GM21786 (cell line): ENCODE results near the gene TUBA3E.
"Not testable (repeated sequence)": the region's sequence is repeated elsewhere in the genome, so short reads cannot be mapped to it uniquely, and the experiment has no call there.

Experiments used
- ATAC-seq: cut with Tn5 transposase; IDR thresholded peaks from one replicate; pipeline ENCODE4 v1.9.1; 2021; ENCODE audit not compliant: unreplicated experiment

The TUBA3E gene

GRCh38 chr2:130198343-130198742 lies at the start of gene TUBA3E:
TSS of gene TUBA3E (minus strand) at chr2:130198439. CDS start at chr2:130198360, 79 bp downstream.
- no peak for ATAC-seq

DNA sequence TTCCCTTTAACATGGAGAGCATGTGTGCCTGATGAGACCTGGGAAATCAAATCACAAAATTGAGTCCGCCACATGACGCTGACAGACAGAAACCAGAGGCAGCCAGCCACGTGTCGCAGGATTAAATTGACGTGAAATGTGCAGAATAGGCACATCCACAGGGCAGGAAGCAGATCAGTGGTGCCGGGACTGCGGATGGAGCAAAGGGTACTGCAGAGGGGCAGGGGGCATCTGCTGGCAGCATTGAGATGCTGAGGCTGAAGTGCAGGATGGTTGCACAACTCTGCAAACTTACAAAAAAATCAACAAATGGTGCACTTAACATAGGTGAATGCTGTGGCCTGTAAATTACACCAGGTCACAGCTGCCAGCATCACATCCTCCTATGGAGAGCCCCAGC lies 48.2 kb upstream of the TUBA3E start:
- no peak for ATAC-seq

- ATAC-seq: no peak
Observed at GRCh38 chr2:130245976-130246375, 47.7 kb upstream of the TUBA3E start.

- ATAC-seq: no peak
Observed at GRCh38 chr2:130243359-130243758, 45.1 kb upstream of the TUBA3E start.

- ATAC-seq: no peak
Observed at GRCh38 chr2:130241041-130241707, 42.9 kb upstream of the TUBA3E start.

DNA sequence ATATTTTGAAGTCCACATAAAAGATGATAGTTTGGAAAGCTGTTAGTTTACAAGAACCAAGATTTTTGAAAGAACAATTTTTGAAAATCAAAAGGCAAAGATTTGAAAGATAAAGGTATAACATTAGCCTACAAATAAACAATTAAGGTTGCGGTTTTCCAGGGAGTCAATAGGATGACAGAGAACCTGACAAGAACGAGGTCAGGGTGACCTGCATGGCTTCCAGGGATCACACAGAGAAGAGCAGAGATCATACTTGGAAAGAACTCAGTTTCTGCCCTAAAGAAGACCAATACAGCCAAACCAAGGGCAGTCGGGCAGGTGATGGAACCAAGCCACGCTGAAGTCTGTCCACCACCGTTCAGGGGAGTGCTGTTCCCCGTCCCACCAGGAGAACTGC lies 41.3 kb upstream of the TUBA3E start:
- not testable (repeated sequence) for ATAC-seq

DNA sequence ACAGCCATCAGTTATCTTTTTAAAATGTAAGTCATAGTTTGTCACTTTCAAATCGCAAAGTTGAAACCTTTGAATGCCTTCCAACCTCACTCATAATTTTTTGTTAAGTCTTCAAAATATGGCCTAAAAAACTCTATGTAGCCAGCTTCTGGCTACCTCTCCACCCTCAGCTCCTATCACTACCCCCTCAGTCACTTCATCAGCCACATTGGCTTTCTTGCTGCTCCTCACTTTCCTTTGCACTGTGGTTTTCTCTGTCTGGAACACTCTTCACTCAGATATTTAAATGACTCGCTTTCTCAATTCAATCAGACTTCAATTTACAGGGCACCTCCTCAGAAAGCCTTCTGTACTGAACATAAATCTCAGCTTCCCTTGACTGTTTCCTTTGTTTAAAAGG lies 34.8 kb upstream of the TUBA3E start:
- not testable (repeated sequence) for ATAC-seq

- ATAC-seq: no peak
Observed at GRCh38 chr2:130231656-130232055, 33.4 kb upstream of the TUBA3E start.

DNA sequence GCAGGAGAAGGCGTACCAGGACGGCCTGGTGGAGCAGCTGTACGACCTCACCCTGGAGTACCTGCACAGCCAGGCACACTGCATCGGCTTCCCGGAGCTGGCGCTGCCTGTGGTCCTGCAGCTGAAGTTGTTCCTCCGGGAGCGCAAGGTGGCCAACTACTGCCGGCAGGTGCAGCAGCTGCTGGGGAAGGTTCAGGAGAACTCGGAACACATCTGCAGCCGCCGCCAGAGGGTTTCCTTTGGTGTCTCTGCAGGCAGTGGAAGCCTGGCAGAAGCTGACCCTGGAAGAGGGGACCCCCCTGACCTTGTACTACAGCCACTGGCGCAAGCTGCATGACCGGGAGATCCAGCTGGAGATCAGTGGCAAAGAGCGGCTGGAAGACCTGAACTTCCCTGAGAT lies 32.7 kb upstream of the TUBA3E start:
- not testable (repeated sequence) for ATAC-seq

DNA sequence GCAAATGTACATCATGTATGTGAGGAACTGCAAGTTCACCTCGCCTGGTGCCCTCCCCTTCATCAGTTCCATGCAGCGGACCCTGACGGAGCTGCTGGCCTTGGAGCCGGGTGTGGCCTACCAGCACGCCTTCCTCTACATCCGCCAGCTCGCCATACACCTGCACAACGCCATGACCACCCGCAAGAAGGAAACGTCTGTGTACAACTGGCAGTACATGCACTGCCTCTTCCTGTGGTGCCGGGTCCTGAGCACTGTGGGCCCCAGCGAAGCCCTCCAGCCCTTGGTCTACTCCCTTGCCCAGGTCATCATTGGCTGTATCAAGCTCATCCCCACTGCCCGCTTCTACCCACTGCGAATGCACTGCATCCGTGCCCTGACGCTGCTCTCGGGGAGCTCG lies 32.1 kb upstream of the TUBA3E start:
- not testable (repeated sequence) for ATAC-seq

DNA sequence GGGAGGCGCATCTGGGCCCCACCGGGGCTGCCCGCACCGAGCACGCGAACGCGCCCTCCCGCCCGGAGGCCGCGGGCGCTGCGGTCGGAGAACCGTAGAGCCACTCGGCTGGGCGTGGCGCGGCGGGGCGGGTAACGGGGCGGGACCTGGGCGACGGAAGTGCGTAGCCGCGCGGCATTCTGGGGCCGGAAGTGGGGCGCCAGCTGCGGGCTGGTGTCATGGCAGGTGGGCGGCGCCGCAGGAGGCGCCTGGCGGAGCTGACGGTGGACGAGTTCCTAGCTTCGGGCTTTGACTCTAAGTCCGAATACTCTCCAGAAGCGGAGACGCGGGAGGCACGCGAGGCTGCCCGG lies 30.9 kb upstream of the TUBA3E start:
- ATAC-seq: not testable (repeated sequence)

DNA sequence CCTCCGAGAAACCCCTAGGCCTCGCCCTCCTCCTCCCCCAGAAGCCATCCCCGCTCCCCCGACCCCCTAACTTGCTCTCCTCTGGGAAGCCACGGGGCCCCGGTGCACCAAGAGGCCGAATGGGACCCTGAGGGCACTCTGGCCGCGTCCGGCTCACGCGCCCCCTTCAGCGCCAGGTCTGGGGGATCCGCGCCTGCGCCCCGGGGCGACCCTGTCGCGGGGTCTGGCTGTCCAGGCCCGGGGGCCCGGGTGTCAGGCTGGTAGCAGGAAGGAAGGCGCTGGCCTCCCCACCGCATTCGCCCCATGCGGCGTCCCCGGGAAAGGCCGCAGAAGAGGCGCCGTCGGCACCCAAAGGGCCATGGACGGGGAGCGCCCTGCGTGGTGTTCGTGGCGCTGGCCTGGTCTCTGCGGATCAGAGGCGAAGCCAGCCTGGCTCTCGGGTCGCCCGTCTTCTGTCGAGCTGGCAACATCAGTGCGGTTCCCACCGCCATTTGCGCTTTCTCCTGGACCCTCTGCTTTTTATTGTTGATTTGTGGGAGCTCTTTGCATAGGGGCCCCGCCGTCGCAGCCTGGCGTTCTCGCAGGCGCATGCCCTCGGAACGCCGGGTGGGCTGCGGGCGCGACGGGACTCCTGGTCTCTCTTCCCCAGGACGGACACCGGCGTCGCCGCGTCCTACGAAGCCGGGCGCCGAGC lies 30.4 kb upstream of the TUBA3E start:
- ATAC-seq: not testable (repeated sequence)

- ATAC-seq: not testable (repeated sequence)
Observed at GRCh38 chr2:130228005-130228404, 29.8 kb upstream of the TUBA3E start.

DNA sequence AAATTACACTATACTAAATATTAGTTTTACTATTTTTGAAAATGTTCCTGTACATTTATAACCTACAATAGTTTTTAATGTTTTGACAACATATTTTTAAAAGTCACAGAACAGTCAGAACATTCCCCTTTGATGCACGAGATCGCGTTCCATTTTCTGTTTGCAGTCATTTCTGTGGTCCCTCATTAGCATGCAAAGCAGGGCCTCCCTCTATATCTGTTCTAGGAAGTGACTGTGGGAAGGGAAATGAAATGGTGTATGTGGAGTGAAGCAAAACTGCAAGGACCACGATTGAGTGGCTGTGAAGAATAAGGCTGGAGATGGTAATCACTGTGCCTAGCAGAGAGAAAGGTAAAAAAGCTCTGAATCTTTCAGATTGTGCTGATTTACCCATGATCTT lies 24.3 kb upstream of the TUBA3E start:
- ATAC-seq: not testable (repeated sequence)

- ATAC-seq: not testable (repeated sequence)
Observed at GRCh38 chr2:130220505-130220904, 22.3 kb upstream of the TUBA3E start.

GRCh38 chr2:130219147-130219546 lies 20.9 kb upstream of the TUBA3E start:
- not testable (repeated sequence) for ATAC-seq

DNA sequence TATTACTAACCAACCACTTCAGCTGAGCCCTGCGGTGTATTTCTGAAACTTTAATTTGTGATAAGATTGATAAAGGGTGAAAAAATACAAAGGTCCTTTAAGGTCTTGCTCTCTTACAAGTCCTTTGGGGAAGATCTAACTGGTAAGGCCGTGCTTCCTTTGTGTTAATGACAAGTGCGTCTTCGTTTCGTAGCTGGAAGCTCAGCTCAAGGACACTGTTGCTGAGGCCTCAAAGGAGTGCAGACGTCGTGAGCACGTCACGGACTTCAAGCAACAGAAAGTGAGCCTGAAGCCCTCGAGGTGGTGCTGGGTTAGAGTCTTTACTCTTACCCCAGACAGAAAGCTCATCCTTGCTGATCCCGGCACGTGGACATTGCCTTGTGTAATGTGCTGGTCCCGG lies 8.8 kb upstream of the TUBA3E start:
- not testable (repeated sequence) for ATAC-seq

DNA sequence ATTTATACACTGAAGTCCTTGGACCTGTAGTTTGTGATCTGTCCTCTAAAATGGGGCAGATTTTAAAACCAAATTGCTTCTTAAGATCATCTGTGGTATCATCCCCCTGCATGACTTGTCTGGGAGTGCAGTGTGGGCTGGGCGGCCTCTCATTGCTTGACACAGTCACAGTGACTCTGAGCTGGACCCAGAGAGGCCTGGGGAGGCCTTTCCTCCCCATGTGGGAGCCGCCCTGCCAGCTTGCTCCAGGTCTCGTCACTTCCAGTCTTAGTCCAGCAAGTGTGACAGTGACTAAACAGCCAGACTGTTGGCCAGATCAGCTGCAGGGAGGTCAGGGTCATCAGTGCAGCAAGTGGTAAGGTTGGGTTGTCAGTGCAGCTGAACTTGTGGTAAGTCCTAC lies 4.9 kb upstream of the TUBA3E start:
- ATAC-seq: not testable (repeated sequence)

- ATAC-seq: not testable (repeated sequence)
Observed at GRCh38 chr2:130202518-130202917, 4.3 kb upstream of the TUBA3E start.

DNA sequence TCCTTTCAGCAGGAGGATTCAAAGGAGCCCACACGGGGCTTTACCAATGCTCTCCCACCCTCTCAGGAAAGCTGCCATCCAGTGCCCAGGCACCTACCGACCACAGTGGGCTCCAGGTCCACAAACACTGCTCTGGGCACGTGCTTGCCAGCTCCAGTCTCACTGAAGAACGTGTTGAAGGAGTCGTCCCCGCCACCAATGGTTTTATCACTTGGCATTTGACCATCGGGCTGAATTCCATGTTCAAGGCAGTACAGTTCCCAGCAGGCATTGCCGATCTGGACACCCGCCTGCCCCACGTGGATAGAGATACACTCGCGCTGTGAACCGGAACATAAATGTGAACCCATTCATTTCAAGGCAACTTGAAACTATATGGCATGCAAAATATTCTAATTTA lies 2.2 kb downstream of the TUBA3E start:
- not testable (repeated sequence) for ATAC-seq

DNA sequence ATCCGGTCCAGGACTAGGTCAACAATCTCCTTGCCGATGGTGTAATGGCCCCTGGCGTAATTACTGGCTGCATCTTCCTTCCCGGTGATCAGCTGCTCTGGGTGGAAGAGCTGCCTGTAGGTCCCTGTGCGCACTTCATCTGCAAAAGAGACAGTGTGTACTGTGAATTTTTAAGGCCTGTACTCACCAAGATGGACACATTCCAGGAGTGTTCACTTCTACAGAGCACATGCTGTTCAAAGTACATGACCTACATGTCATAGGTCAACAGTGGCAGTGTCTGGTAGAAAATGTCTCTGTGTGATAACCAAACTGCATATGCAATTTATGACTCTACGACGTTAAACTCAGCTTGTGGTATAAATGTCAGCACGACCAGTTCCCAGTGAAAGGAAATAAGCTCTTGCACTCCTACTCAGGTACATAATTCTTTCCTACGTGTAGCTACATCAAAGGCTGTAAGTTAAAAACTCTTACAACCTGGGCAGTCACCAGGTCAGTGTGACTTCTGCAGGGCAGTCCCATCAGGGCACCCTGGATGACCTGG lies 3.1 kb downstream of the TUBA3E start:
- not testable (repeated sequence) for ATAC-seq

- not testable (repeated sequence) for ATAC-seq
Observed at GRCh38 chr2:130193824-130194223, 4.4 kb downstream of the TUBA3E start.
